HG03108 (cell line): Measurements from ENCODE around the gene RAD21L1.

Experiments used
- ATAC-seq: cut with Tn5 transposase; IDR thresholded peaks from one replicate; pipeline ENCODE4 v1.9.1; 2021; ENCODE audit warnings: moderate library complexity; ENCODE audit not compliant: unreplicated experiment

RAD21L1 gene

DNA sequence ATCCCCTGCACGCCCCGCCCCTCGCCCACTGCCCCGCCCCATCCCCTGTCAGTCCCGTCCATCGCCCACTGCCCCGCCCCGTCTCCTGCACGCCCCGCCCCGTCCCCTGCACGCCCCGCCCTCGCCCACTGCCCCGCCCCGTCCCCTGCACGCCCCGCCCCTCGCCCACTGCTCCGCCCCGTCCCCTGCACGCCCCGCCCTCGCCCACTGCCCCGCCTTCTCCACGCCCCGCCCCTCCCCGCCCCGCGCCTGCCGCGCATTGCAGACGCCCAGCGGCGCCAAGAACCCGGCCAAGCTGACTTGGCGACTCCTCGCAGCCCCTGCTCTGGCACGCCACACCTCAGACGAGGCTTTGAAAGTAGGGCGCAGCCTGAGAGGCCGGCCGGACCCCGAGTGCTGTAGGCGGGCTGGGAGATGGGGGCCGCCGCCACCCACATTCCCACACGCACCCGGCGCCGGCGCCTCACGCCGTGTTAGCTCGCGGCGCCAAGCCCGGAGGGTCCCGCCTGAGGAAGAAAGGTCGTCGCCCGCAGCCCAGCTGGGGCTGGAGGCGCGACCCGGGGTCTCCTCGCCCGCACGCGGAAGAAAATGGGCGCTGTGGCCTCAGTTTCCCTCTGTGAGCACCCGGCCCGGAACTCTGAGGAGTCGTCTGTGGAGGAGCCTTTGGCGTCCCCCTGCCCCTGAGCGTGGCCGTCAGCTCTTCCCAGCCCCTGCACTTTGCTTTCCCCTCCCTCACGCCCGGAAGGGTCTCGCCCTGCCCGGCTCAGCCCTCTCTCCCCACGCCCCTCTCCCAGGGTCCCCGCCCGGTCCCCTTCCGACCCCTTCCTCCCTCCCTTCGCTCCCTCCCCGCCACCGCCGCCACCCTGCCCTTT is at the start of gene RAD21L1:
RAD21L1 (plus strand) TSS at position 262 of the 872 bp plus-strand sequence. CDS start 2,410 bp downstream, outside the sequence.
- no peak for ATAC-seq

DNA sequence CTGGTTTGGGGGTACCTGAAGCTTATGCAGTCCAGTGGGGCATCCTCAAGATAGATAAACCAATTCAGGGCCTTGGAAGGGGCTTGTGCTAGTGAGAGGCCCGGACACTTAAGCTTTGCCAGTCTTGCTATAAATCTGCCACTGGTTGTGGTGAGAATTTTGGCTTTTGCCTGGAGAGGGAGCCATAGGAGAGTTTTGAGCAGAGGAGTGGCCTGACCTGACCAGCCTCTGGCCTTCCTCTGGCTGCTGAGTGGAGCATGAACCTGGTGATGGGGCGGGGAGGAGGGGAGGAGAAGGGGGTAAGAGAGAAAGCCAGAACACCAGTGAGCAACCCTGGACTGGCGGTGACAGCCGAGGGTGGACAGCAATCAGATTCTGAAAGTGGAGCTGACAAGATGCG is 48.2 kb upstream of the RAD21L1 start:
- ATAC-seq, result no peak

DNA sequence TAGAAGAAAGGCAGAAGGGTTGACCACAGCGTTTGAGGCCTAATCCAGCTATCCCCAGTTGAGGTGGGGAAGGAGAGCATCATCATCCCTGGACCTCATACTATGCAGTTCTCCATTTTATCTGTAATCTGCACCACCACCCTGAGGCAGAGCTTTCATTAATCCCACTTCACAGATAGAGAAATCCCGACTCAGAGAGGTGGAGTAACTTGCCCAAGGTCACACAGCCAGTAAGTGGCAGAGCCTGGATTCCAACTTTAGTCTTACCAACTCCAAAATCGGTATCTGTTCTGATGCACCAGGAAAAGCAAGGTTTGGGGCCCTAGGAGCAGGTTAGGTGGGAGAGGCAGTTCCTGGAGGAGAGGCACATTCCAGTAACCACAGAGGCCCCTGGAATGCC is 47.7 kb upstream of the RAD21L1 start:
- ATAC-seq, result no peak

DNA sequence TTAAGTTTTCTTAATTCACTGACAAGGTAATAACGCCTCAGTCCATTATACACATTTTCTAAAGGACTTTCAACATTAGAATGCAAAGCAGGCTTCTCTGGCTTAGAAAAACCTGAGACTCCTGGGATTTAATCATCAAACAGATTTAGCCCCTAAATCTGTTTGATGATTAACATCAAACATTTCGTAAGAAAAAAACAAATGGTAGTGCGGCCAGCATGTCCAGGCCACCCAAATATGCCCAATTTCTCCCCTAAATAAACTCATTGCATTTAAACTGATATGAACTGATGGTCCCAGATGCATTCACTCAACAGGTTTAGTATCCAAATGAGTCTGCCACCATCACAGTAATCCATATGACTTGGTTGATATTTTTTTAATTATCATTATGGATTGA is 47.2 kb upstream of the RAD21L1 start:
- no peak for ATAC-seq

GRCh38 chr20:1180949-1181348 is 44.9 kb upstream of the RAD21L1 start:
- ATAC-seq, result no peak

DNA sequence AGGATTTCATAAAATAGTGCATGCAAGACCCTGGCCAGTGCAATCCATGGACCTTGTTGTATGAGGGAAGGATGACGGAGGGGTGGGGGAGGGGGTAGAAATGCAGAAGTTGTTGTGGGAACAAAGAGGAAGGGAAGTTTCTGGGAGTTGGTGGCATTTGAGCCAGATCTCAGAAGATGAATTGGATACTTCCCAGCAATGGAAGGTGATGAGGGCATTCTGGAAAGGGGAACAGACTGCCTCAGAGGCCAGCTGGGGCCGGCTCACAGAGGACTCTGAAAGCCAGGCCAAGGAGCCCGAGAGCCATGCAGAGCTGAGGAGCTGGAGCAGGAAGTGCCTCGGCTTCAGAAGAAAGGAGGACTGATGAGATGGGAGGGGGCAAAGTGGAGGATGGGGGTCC is 43.7 kb upstream of the RAD21L1 start:
- no peak for ATAC-seq

DNA sequence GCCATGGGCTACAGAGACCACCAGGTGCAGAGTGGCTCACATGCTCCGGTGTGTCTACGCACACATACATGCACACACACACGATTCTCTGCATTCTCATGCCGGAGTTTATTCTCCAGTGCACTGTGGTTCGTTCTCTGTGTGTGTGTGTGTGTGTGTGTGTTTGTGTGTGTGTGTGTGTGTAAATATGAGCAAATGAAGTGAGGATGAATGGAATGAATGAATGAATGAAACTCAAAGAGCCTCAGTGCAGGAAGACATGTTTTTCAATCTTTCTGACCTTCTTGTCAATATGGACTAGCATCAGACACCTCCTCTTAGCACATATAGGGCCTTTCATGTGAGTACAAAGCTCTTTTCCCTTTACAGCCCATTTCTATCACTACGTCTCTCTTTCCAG is 42.7 kb upstream of the RAD21L1 start:
- no peak for ATAC-seq

DNA sequence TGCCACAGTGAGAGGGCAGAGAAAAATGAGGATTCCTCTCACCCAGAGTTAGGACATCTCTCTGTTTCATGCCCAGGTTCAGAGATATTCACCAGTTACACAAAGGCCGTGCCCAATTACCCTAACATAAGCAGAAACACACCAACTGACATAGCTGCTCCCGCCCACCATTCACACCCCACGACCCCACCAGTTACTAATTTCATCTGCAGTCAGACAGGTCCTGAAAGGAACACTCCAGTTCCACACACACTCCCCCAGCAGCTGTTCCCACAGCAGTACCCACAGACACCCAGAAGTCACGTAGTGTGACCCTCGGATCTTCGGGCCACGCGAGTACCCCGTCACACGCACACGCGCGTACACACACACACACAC is 41.6 kb upstream of the RAD21L1 start:
- ATAC-seq, result no peak

DNA sequence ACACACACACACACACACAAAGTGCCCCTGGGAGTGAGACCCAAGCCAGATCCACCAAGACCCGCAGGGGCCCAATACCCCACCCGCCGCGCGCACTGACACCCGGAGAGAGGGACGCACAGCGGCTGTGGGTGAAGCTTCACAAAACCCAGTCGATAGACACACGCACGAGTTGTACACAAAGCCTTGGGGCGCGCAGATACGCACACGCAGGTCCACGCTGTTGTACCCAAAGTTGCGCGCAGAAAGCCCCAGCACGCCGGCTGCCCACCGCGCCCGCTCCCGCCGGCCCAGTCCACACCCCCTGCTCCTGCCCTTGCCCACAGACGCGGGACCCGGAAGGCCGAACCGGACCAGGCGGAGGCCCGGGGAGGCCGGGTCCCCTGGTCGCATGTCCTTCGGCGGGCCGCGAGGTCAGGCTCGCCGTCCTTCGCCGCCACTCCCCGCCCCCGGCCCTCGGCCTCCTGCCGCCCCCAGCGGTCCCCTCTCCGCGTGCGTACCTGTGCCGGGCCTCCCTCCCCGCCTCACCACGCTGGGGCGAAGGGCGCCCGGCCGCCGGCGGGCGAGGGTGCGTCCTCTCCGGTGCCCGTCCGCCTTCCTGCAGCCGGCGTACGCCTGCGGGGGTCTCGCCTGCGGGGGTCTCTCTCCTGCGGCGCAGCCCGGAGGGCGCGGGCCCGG is 41.1 kb upstream of the RAD21L1 start, which contains the start of gene TMEM74B:
TMEM74B (minus strand) TSS at position 344 of the 678 bp plus-strand sequence. CDS start 1,180 bp downstream, outside the sequence.
- ATAC-seq, result no peak

GRCh38 chr20:1185316-1185741 is 40.5 kb upstream of the RAD21L1 start:
- no peak for ATAC-seq

DNA sequence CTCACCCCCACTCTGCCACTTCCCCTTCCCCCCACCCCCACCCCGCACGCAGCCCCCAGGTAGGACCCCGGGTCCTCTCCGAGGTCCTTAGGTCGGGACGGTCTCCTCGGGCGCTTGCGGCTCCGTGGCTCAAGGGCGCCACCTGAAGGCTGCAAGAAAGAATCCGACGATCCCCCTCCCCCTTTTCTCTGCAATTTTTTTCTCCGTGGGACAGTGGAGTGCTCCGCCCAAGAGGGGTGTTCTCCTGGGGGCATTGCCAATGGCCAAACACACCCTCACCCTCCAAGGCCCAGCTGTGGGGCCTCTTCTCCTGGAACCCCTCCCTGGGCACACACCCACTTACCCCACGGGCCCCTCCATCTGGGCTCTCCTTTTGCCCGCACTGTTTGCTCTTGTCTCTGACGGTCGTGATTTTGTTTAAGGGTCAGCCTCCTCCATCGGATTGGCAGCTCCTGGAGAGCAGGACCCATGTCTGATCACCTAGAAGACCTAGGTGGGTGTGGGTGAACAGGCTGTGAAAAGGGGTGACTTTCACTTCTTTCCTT is 40.0 kb upstream of the RAD21L1 start:
- no peak for ATAC-seq

GRCh38 chr20:1186367-1186991 is 39.4 kb upstream of the RAD21L1 start:
- ATAC-seq, result no peak

DNA sequence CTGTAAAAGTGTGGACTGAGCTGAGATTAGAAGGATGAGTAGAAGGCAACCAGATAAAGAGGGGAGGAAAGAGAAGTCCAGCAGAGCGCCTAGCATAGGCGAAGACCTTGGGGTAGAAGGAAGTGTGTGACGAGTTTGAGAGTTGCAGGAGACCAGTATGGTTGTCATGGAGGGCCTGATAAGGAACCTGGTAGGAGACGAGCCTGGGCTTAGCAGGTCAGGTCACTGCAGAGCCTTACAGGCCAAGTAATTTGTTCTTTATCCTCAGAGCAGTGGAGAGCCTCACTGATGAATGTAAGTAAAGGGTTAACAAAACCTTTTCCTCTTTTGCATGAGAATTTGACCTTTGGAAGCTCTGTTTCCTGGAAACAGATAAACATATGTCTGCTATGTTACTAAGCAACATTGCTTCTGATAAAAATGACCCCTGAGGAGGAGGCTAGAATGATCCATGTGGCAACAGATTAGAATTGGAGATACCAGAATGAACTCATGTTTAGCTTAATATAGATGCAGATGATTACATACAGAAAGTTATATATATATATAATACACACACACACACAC is 38.2 kb upstream of the RAD21L1 start:
- ATAC-seq, result no peak

DNA sequence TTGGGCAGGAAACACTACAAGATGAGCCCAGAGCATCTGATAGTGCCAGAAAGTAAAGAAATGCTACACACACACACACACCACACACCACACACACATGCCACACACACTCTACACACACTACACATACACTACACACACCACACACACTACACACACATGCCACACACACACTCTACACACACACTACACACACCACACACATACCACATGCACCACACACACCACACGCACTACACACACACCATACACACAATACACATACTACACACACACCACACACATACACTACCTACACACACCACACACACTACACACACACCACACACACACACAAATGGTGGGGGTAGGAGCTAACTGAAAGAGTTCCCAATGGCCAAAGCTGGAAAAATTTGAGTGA is 37.5 kb upstream of the RAD21L1 start:
- no peak for ATAC-seq

DNA sequence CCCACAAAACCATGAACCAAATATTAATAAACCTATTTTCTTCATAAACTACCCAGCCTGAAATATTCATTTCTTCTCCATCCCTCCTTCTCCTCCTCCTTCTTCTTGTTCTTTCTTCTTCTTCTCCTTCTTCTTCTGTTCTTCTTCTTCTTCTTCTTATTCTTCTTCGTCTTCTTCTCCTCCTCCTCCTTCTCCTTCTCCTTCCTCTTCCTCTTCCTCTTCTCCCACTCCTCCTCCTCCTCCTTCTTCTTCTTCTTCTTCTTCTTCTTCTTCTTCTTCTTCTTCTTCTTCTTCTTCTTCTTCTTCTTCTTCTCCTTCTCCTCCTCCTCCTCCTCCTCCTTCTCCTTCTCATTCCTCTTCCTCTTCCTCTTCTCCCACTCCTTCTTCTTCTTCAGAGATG is 36.0 kb upstream of the RAD21L1 start:
- no peak for ATAC-seq

DNA sequence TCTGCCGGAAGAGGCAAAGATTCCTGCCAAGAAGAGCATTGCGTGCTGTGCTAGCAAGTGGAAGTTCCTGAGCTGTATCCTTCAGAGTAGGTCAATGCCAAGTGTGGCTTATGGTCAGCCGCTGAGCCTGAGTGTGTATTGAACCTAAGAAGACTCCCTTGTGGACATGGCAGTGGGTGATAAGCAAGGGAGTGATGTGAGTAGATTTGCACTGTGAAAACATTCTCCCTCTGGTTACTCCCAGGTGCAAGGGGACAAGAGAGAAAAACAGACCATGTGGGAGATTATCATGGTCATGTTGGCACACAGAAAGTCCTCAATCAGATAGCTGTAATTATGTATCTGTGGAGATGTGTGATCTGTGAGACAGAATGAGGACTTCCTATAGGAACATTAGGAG is 35.0 kb upstream of the RAD21L1 start:
- ATAC-seq, result no peak

- ATAC-seq, result no peak
Measured at GRCh38 chr20:1191299-1191698, 34.5 kb upstream of the RAD21L1 start.

GRCh38 chr20:1195226-1195625 is 30.6 kb upstream of the RAD21L1 start:
- ATAC-seq, result no peak

GRCh38 chr20:1196634-1197033 is 29.2 kb upstream of the RAD21L1 start:
- no peak for ATAC-seq

DNA sequence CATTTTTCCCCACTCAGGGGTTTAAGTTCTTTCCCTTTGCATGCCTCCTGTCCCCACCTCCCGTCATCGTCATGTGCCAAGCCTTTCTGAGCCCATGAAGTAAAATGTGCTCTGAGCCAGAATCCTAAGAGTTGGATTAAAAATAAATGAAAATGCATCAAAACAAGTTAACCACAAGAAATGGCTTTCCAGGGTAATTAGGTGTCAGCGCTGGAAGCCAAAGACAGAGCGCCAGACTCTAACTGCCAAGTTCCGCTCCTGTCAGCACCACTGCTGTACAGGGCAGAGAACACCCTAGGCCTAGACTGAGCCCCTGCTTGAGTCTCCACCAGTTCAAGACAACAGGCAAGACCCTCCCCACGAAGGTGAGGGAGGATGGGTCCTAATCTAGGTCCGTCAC is 28.0 kb upstream of the RAD21L1 start:
- ATAC-seq, result no peak

DNA sequence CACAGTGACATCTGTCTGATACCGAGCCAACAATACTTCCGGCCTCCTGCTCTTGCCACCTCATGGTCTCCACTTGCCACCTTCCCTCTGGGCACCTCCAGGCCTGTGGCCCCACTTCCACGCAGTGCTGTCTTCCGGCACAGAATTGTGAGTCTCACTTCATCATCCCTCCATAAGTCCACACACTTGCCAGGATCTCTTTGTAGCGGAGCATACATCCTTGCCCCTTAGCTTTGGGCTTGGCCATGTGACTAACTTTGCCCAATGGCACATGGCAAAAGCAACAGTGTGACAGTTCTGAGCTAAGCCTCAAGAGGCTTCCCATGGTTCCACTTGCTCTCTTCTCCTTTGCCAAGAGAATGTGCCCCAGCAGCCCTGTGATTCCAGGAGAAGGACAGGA is 27.1 kb upstream of the RAD21L1 start:
- ATAC-seq, result no peak
